HS-5 (cell line): ENCODE data around the gene ADRA1B.

ENCODE experiments used
- DNase-seq: peaks from one replicate; pipeline ENCODE4 v3.0.0-alpha.2; 2012; ENCODE audit warnings: low read depth

Gene ADRA1B

GRCh38 chr5:159915904-159916840 is at the start of gene ADRA1B:
Gene ADRA1B (plus strand): TSS chr5:159916482. CDS start chr5:159916906, 424 bp downstream.
- no peak for DNase-seq

- DNase-seq = no peak
Observed at GRCh38 chr5:159873680-159874079, 42.6 kb upstream of the ADRA1B start.

GRCh38 chr5:159874263-159874662 is 42.0 kb upstream of the ADRA1B start:
- no peak for DNase-seq

- DNase-seq = no peak
Observed at GRCh38 chr5:159877016-159877415, 39.3 kb upstream of the ADRA1B start.

GRCh38 chr5:159877894-159878448 is 38.3 kb upstream of the ADRA1B start:
- no peak for DNase-seq

GRCh38 chr5:159878988-159879471 is 37.3 kb upstream of the ADRA1B start:
- DNase-seq = no peak

- DNase-seq = no peak
Observed at GRCh38 chr5:159880676-159881075, 35.6 kb upstream of the ADRA1B start.

GRCh38 chr5:159881967-159882366 is 34.3 kb upstream of the ADRA1B start:
- DNase-seq = no peak

GRCh38 chr5:159883522-159883950 is 32.7 kb upstream of the ADRA1B start:
- peak; percentile 52 for DNase-seq

- no peak for DNase-seq
Observed at GRCh38 chr5:159884917-159885620, 31.2 kb upstream of the ADRA1B start.

GRCh38 chr5:159886296-159886695 is 30.0 kb upstream of the ADRA1B start:
- DNase-seq = no peak

GRCh38 chr5:159887050-159887449 is 29.2 kb upstream of the ADRA1B start:
- no peak for DNase-seq

- no peak for DNase-seq
Observed at GRCh38 chr5:159888860-159889259, 27.4 kb upstream of the ADRA1B start.

- DNase-seq = no peak
Observed at GRCh38 chr5:159890141-159890540, 26.1 kb upstream of the ADRA1B start.

- no peak for DNase-seq
Observed at GRCh38 chr5:159891371-159891770, 24.9 kb upstream of the ADRA1B start.

- DNase-seq = no peak
Observed at GRCh38 chr5:159893040-159893695, 23.1 kb upstream of the ADRA1B start.

- DNase-seq = no peak
Observed at GRCh38 chr5:159894149-159894720, 22.0 kb upstream of the ADRA1B start.

GRCh38 chr5:159897786-159898393 is 18.4 kb upstream of the ADRA1B start:
- no peak for DNase-seq

- no peak for DNase-seq
Observed at GRCh38 chr5:159899067-159900049, 16.9 kb upstream of the ADRA1B start.

GRCh38 chr5:159901308-159901707 is 15.0 kb upstream of the ADRA1B start:
- DNase-seq = no peak
